GM19025 (cell line): Measurements from ENCODE around the gene SELENOP.
"Not testable (repeated sequence)": the region's sequence is repeated elsewhere in the genome, so short reads cannot be mapped to it uniquely, and the experiment has no call there.

Experiments used
- ATAC-seq: cut with Tn5 transposase; IDR thresholded peaks from one replicate; pipeline ENCODE4 v1.9.1; 2021; ENCODE audit warnings: mild to moderate bottlenecking, low read depth, moderate library complexity; ENCODE audit not compliant: unreplicated experiment

The SELENOP gene, protein sequence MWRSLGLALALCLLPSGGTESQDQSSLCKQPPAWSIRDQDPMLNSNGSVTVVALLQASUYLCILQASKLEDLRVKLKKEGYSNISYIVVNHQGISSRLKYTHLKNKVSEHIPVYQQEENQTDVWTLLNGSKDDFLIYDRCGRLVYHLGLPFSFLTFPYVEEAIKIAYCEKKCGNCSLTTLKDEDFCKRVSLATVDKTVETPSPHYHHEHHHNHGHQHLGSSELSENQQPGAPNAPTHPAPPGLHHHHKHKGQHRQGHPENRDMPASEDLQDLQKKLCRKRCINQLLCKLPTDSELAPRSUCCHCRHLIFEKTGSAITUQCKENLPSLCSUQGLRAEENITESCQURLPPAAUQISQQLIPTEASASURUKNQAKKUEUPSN

DNA sequence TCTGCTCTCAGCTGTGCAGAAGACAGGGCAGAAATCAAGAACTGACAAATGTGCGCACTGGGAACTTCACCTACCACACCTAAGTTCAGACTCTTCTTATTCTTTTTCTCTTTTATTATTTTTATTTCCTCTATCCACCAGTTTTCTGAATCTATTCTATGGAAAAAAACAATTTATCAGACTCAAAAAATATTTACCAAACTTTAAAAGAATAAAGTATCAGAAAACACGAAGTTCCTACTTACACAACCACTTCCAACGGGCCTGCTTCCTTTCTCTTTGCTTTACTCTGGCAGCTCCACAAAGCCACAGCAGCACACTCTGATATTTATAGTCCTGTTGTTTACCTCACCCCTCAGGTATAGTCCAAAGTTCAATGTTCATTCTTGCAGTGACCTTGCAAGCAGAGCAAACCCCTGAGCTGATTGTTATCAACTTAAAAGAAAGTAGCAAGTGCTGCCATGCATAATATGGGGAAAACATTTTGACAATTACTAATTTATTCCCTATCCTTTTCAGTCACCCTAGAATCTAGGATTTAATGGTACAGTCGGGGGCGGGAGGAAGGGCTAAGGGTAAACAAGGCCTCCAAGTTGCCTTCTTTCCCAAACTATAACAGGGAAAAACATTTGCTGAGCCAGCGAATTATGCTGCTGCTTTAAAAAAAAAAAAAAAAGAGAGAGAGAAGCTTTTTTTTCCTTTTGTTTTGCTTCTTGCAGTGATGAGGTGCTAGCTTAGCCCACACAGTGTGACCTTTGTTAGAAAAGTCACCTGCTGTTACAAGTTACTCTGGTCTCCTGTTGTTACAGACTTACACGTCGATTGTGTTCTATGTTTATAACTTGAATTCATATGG lies at the start of gene SELENOP:
SELENOP (minus strand) TSS at position 302 of the 856 bp plus-strand sequence. CDS start 3,539 bp downstream, outside the sequence.
- ATAC-seq = no peak

DNA sequence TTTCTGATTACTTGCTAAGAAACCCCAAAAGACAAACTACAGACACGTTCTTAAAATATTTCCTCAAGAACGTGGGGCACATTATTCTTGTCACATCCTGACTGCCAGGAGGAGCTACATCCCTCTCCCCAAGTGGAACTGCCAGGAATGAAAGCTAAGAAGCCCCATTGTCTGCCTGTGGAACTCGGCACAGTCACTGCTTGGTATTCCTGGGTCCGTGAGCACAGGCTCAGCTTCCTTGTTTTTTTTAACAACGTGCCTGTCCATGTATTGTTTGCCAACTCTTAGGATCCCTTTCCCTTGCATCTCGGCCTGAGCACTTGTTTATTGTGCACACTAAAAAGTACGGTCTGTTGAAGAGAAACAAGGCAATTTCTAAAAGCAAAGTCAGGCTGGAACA lies 47.0 kb upstream of the SELENOP start:
- no peak for ATAC-seq

DNA sequence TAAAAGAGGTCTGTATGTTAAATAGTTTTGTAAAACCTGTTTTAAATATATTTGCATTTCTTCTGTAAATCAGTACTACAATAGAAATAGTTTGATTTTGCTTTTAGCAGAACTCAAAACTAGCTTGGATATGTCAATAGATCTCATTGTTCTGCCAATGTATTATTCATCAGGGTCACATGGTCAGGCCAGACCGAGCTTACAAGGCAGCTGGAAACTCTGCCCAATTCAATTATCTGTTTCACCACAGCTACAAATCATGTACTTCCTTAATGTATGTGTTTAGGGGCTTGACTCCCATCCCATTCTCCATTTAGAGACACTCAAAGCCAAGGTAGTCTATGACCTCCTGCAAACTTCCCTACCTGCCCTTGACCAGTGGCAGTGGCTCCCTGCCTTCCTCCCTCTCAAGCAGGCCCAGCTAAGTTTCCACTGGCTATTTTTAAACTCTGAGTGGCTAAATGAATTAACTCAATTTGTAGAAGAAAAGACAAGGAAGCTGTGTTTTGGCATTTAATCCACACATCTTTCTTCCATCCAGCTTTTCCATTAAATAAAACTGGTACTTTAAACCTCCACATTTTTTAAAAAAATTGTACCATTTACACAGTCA lies 46.4 kb upstream of the SELENOP start:
- ATAC-seq = no peak

DNA sequence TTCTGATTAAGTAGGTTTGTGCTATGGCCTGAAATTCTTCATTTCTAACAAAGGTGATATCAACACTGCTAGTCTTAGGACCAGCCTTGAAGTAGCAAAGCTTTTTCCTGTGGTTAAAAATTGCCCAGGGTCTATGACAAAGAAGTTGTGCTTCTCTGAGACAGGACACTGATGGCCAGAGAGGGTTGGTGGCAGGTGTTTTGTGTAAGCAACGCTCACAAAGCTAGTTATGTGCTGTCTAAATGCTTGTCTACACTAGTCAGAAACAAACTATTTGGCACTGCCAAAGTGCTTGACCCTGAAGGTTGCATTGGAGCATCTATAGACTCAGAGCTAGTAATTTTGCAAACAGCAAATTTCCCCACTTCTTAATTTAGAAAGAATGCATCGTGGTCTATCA lies 44.1 kb upstream of the SELENOP start:
- ATAC-seq = no peak

DNA sequence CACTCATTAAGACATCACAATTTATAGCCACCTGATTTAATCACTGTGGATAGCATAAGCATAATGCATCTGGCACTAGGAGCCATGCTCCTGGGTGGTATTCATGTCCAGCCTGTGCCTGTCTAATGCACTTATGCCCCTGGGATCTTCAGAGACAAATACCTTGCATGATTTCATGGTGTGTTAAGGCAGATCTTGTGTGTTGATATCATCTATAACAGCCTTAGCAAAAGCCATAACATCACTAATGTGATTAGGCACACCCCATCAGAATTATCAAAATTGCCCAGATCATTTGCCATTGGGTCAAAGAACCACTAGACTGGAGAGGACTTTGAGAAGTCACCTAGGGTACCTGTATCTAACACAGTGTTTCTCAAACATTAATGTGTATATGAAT lies 43.7 kb upstream of the SELENOP start:
- no peak for ATAC-seq

DNA sequence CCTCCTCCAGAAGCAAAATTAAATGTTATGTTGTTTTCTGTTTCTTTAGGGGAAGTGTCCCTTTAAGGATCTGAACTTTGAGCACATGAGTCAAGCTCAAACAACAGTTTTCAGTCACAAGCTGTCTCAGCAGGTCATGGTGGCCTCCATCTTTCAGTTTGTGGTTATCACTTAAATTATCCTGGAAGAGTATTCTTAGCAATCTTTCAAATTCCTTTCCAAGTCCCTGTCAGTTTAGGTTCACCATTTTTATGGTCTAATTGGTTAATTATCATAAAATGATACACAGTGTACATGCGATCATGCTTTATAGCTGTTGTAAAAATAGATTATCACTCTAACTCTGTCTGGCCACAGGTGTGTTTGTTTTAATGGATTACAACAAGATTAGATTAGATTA lies 43.1 kb upstream of the SELENOP start:
- no peak for ATAC-seq

DNA sequence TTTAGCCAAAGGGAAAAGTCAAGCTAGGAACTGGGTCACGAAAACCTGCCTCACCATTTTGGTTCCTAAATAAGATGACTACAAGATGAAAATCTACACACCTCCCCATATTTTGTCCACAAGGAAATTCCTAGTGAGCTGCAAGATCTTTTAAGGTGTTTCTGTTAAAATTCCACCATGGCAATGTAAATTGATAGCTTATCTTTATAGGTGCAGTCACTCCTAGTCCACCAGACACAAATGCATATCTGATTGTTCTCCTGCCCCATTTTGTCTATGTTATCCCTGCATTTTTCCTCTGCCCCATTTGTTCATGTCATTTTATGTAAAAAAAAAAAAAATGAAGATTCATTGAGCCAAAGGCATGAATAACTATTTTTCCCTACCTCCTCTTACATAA lies 41.1 kb upstream of the SELENOP start:
- ATAC-seq = no peak

DNA sequence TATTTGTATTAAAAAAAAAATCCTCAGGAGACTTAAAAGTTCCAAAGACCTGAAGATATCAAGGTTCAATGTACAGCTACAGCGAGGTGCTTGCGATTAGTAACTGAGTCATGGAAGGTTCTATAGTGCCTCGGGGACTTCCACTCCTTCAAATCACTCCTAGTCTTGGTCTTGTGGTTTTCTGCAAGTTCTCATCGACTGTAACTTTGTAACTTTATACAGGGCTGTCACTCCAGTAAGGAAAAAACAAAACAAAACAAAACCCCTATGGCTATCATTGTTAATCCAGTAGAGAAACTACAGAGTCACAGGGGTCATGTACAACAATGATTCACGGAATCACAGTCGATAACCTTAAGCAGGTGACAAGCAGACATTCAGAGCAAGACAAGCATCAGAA lies 39.8 kb upstream of the SELENOP start:
- no peak for ATAC-seq

DNA sequence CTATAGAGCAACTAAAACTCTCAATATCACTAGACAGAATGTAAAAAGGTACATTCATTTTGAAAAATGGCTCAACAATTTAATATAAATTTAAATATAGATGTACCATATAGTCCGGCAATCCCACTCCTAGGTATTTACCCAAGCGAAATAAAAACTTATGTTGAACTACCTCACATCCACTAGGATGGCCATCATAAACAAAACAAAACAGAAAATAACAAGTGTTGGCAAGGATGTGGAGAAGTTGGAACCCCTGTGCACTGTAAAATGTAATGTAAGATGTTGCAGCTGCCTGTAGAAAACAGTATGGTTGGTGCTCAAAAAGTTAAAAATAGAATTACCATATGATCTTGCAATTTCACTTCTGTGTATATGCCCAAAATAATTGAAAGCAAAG lies 36.9 kb upstream of the SELENOP start:
- ATAC-seq = no peak

DNA sequence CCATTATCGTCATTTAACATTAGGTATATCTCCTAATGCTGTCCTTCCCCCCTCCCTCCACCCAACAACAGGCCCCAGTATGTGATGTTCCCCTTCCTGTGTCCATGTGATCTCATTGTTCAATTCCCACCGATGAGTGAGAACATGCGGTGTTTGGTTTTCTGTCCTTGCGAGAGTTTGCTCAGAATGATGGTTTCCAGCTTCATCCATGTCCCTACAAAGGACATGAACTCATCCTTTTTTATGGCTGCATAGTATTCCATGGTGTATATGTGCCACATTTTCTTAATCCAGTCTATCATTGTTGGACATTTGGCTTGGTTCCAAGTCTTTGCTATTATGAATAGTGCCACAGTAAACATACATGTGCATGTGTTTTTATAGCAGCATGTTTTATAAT lies 32.7 kb upstream of the SELENOP start:
- not testable (repeated sequence) for ATAC-seq

DNA sequence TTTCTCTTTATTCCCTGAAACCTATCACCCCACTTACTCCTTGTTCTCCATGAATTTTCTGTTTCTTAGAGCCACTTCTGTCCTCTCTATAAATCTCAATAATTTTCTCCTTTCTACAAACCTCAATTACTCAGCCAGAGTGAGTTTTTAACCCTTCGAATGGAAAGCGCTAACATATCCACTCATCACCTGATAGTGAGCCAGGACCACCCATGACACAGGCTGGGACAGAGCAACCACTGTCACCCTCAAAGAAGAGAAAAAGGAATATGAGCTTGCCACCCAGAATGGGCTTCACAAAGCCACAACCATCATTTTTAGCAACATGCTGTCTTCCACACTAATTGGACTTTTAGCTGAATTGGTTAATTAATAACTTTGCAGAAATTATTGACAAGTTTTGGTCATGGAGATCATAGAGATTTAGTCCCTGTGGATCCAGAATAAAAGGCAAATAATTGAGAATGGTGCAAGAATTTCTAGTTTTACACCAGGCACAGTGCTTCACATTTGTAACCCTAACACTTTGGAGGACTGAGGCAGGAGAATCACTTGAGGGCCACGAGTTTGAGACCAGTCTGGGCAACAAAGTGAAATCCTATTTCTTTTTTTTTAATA lies 32.1 kb upstream of the SELENOP start:
- no peak for ATAC-seq

DNA sequence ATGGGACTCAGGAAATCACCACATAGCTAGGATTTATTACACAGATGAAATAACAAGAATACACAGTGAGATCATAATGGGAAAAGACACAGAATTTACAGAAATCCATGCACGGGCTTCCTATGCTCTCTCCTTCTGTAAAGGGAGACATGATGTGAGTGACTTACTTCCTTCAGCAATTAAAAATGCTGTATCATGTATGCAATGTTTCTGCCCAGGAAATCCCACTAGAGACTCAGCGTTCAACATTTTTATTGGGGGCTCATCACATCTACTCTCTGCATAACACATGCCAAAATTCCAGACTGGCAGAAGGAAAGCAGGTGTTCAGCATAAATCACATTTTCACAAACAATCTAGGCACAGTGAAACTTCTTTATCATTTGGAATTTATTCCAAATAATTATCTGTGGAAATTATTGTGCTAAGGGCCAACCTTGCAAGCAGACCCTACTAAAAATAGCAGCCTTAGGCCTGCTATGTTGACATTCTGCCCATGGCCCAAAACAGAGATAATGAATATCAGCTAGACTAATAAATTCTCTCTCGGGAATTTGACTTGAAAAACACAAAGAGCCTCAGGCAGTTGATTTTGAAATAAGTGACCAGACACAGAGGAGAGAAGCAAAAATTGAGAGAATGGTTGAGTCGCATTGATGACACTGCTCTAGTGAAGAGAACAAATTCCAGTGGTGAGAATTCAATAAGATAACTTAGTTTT lies 31.4 kb upstream of the SELENOP start:
- ATAC-seq = no peak

DNA sequence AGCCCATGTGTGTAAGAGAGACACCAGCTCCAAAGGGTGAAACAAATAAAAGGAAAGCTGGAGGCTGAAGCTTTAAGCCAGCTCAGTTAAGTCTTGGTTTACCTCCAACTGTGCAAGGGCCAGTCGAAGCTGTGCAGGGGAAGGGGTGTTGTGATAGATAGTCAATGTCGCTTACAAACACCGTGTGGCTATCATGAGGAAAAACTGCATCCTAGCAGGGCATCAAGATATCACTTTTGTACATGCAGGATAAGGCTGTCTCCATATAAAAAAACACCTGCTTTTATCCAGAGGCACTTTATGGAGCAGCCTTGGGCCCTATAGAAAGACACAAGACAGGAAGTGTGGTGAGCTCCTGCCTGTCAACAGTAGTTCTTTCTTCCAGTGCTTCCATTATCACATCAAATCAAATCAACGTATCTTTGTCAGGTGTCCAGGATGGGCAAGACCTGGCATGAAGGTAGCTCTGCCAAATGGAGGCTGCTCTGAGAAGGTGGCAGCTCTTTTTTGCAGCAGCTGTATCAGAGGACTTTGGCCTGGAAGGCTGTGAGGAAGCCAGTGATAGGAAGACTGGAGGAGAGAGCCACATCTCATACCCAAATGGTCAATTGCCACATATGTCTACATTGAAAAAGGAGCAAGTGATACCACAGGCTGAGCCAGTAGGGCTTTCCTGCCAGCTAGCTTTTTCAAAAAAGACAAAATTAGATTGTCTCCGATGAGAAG lies 29.3 kb upstream of the SELENOP start:
- no peak for ATAC-seq

DNA sequence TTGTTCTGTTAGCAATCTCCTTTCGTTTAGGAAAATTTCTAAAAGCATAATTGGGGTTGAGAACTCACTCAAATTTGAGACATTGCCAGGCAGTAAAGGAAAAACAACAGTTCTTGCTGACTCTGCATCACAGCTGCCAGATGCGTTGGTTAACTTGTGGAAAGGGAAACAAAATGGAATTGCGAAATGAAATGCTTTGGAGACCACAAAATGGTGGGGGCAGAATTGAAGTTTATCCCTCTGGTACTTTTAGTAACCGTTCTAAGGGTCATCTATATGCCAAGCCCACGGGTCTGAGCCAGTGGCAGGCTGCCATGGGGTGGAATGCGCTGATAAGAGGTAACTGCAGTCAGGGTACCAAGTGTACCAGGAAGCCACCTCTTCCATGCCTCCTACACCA lies 28.6 kb upstream of the SELENOP start:
- ATAC-seq = no peak

DNA sequence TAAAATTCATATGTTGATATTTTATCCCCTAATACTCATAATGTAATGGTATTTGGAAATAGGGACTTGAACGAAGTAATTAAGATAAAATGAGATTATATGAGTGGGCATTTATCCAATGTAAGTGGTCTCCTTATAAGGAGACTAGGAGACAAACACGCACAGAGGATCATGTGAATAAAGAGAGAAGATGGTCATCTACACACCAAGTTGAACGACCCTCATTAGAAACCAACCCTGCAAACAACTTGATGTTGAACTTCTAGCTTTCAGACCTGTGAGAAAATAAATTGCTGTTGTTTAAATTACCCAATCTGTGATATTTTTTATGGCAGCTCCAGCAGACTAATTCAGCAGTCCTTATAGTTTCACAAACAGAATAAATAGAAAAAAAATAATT lies 27.5 kb upstream of the SELENOP start:
- no peak for ATAC-seq

DNA sequence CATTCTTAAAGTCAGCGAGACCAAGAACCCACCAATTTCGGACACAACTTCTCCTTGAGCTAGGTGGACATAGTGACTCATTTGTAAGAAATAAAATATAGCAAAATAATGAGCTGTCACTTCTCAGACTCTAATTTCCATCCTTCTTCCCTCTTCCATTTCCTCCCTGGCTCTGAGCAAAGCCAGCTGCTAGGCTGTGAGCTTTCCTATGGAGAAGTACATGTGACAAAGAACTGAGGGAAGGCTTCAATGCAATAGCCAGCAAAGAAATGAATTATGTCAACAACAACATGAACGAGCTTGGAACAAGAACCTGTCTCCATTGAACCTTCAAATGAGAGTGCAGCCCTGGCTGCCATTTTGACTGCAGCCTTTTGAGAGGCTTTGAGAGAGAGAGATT lies 25.9 kb upstream of the SELENOP start:
- no peak for ATAC-seq

DNA sequence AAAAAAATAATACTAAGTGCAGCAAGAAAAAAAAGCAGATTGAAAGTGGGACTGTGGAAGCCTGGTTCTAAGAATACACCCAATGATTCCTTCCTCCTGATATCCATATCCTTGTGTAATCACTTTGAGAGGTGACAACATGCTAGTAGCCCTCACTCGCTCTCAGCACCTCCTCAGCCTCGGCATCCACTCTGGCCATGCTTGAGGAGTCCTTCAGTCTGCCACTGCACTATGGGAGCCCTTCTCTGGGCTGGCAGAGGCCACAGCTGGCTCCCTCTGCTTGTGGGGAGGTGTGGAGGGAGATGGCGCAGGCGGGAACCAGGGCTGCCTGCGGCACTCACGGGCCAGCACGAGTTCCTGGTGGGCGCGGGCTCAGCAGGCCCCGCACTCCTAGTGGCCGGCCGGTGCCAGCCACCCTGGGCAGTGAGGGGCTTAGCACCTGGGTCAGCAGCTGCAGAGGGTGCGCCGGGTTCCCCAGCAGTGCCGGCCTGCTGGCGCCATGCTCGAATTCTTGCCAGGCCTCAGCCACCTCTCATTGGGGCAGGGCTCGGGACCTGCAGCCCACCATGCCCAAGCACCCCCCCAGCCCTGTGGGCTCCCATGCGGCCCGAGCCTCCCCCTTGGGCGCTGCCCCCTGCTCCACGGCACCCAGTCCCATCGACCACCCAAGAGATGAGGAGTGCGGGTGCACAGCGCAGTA lies 24.5 kb upstream of the SELENOP start:
- no peak for ATAC-seq

DNA sequence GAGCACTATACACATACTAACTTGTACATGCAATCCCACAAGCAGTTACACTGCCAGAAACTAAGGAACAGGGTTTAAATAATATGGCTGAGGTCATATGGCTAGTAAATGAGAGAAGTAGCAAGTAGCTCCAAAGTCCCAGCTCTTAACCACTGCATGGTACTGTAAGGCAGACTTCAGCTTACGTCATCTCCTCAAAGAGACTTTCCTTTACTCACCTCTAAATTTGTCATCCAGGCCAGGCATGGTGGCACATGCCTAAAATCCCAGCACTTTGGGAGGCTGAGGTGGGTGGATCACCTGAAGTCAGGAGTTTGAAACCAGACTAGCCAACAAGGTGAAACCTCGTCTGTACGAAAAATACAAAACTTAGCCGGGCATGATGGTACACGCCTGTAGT lies 20.4 kb upstream of the SELENOP start:
- no peak for ATAC-seq

DNA sequence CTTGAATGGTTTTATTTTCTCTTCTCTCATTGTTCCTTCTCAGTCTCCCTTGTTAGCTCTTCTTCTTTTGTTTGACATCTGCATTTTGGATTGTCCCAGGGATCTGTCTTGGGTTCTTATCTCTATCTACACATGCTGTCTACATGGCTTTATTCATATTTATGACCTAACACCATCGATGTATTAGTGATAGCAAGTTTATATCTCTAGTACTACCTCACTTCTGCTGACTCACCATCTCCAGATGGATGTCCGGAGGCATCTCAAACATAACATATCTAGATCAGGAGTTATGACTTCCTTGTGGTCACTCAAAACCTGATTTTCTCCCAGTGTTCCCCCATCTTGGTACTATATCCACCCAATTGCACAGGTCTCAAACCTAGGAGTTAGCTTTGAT lies 19.2 kb upstream of the SELENOP start:
- no peak for ATAC-seq
